ENCODE results near the gene CAPN9.

GRCh38 chr1:230827081-230827681 is 80.0 kb downstream of the CAPN9 start:
- no peak for TF ChIP-seq POLR2A (IDR thresholded peaks at IDR 0.05)
- no peak for TF ChIP-seq CTCF (IDR thresholded peaks at IDR 0.05)
- no peak for TF ChIP-seq EP300 (IDR thresholded peaks at IDR 0.05)
- TF ChIP-seq POLR2AphosphoS5 (IDR thresholded peaks at IDR 0.05): peak; percentile 8

Measured in gastroesophageal sphincter (tissue), 3 donors.